Left lobe of liver (tissue), 2 donors: Measurements from ENCODE around the gene CCP110. TPM values are rescaled to one million over a fixed set of nuclear protein-coding genes. Genes with fewer than 3 reads are reported as not detected.

Experiments used
- ATAC-seq: fragments of 200-7000 bp; cut with Tn5 transposase; one replicate; pipeline ENCODE4 v1.9.1; 2020; ENCODE audit warnings: mild to moderate bottlenecking, moderate library complexity
- DNase-seq: peaks from one replicate; pipeline ENCODE4 v3.0.0-alpha.2; 2020; ENCODE audit warnings: low spot score
- total RNA-seq: library from RNA; stranded (reverse); gene quantifications from one replicate; pipeline ENCODE4 v1.2.1, GENCODE V29; 2021
- donor health status: DM: no; HTN: no; CAD: no; lungs with moderate emphysema.
- donor health status: DM: no; HTN: yes; CAD: no.

CCP110 gene
- 2.7 TPM for total RNA-seq

DNA sequence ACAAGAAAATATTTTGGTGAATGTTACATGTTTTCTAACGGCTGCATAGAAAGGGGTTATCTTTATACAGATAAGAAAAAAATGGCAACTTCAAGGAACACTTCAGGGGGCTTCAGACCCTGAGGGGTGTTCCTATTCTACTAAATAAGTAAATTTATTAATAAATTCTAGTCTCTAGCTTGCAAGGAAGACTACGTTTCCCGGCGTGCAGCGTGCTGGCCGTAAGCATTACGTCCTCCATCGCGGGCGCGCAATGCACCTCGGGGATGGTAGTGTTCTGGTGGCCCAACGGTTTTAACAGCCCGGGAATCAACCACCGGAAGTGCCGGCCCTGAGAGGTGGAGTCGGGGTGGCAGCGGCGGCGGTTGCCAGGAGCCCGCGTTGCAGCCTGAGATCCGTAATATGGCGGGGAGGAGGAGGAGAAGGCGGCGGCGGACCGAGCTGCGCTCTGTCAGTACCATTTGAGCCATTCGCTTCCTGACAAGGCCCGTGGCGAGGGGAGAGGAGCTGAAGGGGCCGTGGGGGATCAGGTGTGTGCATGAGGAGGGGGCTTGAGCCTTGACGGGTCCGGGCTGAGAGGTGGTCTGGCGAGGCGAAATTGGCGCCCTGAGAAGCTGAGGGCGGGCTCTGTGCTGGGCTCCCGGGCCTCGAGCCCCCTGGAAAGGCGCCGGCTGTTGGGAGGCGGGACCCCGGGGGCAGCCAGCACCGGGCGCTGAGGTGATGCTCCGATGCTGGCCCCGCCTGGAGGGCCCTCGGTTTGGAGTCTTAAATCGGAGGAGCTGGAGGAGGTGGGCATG, at the start of gene CCP110:
CCP110 (plus strand) TSS at position 384 of the 797 bp plus-strand sequence. CDS start 3,940 bp downstream, outside the sequence.
- ATAC-seq (peak; percentile 89), DNase-seq (peak; percentile 98)

DNA sequence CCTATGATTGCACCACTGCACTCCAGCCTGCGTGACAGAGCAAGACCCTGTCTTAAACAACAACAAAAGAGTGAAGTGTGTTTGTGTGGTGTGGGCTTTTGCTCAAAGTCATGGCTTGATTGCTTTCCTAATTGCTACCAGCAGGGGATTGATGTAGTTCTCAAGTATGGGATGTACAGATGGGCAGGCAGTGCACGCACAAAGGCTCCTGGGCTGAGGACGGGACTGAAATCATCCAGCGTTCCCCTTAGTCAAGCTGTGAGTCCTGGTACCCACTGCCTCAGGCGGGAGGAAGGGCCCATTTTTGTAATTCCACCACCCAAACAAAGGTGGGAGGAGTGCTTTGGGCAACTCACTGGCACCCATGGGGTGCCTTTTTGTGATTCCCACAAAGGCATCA, 49.1 kb upstream of the CCP110 start:
- DNase-seq (no peak), ATAC-seq (no peak)

- DNase-seq (no peak), ATAC-seq (no peak)
These were observed 45.2 kb upstream of the CCP110 start for GRCh38 chr16:19478505-19478904.

DNA sequence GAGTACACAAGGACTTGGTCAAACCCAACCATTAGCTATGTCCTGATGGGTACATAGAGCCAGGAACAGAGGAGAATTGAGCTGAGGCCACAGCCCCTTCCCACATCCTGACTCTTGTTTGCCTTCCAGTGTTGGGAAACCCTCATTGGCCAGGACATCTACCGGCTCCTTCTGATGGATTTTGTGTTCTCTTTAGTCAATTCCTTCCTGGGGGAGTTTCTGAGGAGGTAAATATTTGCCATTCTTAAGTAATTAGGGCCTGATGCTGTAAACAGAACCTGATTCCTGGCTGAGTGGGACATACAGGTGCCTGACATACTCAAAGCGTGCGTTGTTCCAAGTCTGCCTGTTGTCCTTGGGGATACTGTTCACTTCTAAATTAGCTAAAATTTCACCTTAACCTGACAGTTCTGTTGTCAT, 44.4 kb upstream of the CCP110 start:
- DNase-seq: no peak
- no peak for ATAC-seq

DNA sequence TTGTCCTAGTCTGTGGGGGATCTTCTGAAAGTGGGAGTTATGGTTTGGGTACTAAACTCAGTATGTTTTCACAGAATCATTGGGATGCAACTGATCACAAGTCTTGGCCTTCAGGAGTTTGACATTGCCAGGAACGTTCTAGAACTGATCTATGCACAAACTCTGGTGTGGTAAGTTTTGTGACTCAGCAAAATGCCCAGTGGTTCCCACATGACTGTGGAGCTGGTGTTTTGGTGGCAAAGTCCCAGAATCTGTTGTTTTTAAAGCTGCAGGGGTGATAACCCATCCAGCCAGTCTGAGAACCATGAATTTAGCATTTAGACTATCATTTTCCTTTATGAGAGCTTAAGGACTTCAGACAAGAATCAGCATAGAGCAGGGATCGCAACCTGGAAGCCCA, 42.4 kb upstream of the CCP110 start:
- no peak for ATAC-seq
- no peak for DNase-seq

GRCh38 chr16:19481769-19482168, 42.0 kb upstream of the CCP110 start:
- no peak for DNase-seq
- ATAC-seq: no peak

DNA sequence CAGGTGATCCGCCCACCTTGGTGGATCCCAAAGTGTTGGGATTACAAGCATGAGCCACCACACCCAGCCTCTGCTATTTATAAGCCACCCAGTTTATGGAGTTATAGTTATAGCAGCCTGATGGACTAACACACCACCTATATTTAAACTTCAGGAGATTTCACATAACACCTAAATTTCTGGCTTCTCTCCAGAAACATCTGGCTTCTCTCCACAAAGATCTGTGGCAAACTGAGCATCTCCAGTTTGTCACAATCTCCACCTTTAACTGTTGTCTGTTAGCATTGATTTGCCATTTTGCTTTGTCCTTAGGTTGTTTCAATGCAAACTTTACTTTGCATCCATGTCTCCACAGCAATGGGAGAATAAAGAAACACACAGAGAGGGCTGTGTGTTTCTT, 41.5 kb upstream of the CCP110 start:
- ATAC-seq: no peak
- DNase-seq: no peak

DNA sequence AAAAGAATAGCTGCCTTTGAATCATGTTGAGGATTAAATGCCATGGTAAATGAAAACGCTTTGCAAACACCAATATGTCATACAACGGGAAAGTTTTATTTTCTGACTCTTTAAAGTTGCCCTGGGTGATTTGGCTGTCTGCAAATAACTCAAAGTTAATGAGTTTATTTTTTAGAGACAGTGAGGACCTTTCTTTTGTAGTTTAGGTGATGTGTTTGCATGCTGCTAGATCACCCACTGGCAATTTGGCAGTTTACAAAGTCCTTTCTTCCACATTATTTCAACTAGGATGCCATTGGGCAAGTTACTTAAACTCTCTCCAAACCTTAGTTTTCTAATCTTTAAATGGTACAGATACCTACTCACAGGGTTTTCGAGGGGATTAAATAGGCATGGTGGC, 39.6 kb upstream of the CCP110 start:
- DNase-seq: no peak
- ATAC-seq: no peak

DNA sequence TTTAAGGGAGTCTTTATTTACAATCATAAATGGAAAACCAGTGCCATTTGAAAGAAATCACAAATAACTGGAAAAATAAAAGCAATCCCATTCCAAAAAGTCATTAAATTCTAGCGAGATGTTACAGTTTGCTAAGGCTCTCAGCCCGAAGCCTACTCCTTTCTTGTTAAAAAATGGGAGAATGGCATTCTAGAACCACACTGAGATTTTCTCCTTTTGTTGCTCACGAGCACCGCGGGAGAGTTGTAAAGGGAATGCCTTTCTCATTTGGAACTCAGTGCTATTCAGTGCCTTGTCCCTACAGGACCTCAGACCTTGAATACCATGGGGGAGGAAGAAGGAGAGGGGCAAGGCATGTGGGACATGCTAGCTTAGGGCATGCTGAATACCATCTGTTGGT, 38.1 kb upstream of the CCP110 start:
- DNase-seq: no peak
- ATAC-seq: no peak

GRCh38 chr16:19486051-19486450, 37.7 kb upstream of the CCP110 start:
- ATAC-seq (no peak), DNase-seq (no peak)

- DNase-seq (no peak), ATAC-seq (no peak)
These were observed 36.9 kb upstream of the CCP110 start for GRCh38 chr16:19486750-19487325.

DNA sequence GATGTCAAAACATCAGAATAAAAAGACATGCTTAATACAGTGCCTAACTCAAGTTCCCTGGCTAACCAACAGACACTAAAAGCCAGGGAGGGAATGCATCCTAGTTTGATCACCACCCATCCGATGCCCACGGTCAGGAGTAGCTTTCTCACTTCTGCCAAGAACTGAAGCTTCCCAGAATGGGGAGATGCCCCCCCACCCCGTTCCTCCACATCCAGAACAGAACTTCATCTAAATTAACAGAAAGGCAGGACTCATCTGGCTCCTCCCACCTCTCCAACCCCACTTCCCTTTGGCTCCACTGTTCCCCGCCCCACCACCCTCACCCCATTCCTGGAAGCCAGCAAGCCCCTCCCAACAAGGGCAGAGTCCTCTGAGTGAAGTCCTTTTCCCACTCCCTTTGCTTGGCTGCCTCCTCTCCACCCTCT, 35.5 kb upstream of the CCP110 start:
- ATAC-seq: peak; percentile 39
- DNase-seq: peak; percentile 24

DNA sequence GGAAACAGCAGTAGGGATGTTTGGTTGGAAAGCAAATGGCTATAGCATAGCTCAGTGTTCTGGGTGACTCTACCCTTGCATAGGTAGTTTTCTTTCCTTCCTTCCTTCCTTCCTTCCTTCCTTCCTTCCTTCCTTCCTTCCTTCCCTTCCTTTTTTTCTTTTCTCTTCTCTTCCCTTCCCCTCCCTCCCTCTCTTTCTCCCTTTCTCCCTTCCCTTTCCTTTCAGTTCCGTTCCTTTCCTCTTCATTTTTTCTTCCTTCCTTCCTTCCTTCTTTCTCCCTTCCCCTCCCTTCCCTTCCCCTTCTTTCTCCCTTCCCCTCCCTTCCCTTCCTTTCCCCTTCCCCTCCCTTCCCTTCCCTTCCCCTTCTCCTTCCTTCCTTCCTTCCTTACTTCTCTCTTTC, 33.1 kb upstream of the CCP110 start:
- DNase-seq (no peak), ATAC-seq (no peak)

DNA sequence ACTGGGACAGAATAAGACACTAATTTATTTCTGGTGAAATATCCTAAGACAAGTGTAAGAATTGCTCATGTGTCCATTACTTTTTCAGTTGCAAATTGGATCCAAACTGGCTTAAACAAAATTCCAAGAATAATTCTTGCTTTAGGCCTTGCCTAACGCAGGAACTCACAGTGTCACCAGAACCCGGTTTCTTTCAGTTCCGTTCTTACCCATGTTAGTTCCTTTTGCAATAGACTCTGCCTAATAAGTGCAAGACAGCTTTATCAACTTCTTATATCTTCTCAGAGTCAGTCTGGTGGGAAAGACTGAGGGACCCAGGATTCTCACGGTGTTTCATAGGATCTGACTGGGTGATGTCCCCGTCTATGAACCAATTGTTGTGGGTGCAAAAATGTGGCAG, 26.6 kb upstream of the CCP110 start:
- DNase-seq (no peak), ATAC-seq (no peak)

DNA sequence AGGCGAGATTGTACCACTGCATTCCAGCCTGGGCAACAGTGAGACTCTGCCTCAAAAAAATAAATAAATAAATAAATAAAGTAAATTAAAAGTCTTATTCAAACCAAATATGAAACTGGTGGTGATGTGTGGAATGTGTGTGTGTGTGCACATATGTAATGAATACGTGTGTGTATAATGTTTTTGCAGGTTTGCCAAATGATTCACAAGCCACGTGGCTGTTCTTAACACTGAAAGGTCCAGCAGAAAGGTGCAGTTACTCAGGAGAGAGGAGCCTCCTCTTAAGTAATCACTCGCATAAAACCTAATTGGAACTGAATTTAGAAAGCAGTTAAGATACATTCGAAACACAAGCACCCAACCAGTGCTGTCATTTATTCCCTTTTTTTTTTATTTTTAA, 24.7 kb upstream of the CCP110 start:
- no peak for DNase-seq
- ATAC-seq: no peak

GRCh38 chr16:19499481-19499880, 24.3 kb upstream of the CCP110 start:
- no peak for ATAC-seq
- DNase-seq: no peak

GRCh38 chr16:19502395-19503131, 21.2 kb upstream of the CCP110 start:
- ATAC-seq: peak; percentile 93
- peak; percentile 73 for DNase-seq

- ATAC-seq (no peak), DNase-seq (no peak)
These were observed 20.2 kb upstream of the CCP110 start for GRCh38 chr16:19503461-19504075.

- ATAC-seq (no peak), DNase-seq (no peak)
These were observed 18.0 kb upstream of the CCP110 start for GRCh38 chr16:19505600-19506303.

DNA sequence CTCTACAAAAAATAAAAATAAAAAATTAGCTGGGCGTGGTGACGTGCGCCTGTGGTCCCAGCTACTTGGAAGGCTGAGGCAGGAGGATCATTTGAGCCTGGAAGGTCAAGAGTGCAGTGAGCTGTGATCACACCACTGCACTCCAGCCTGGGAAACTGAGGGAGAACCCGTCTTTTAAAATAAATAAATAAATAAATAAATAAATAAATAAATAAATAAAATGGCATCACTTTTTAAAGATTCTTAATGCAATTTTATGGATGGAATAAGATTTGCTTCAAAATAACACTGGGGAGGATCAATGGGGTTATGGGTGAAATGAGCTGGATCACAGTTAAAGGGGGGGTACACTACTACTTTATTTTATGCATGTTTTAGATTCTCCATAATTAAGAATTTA, 16.8 kb upstream of the CCP110 start:
- ATAC-seq (no peak), DNase-seq (no peak)

- no peak for ATAC-seq
- no peak for DNase-seq
These were observed 15.9 kb upstream of the CCP110 start for GRCh38 chr16:19507867-19508266.
